HEK293 (cell line): ENCODE data around the gene SPDYE4.

ENCODE experiments used
- YY2 ChIP-seq: fragments of 450-650 bp; formaldehyde crosslinking; IDR thresholded peaks from 2 replicates; pipeline ENCODE4 v1.5.1; 2016; ENCODE audit warnings: missing biosample characterization, missing genetic modification characterization
- ZEB2 ChIP-seq: fragments of 450-650 bp; formaldehyde crosslinking; IDR thresholded peaks from 2 replicates; pipeline ENCODE4 v1.5.1; 2016; ENCODE audit warnings: missing biosample characterization, missing genetic modification characterization
- ZNF140 ChIP-seq: fragments of 450-650 bp; formaldehyde crosslinking; IDR thresholded peaks from 2 replicates; pipeline ENCODE4 v1.5.1; 2016; ENCODE audit warnings: missing biosample characterization, missing genetic modification characterization
- ZNF175 ChIP-seq: fragments of 450-650 bp; formaldehyde crosslinking; IDR thresholded peaks from 2 replicates; pipeline ENCODE4 v1.5.1; 2016; ENCODE audit warnings: missing biosample characterization, missing genetic modification characterization
- ZNF558 ChIP-seq: fragments of 450-650 bp; formaldehyde crosslinking; IDR thresholded peaks from 2 replicates; pipeline ENCODE4 v1.5.1; 2016; ENCODE audit warnings: missing biosample characterization, missing genetic modification characterization
- TF ChIP-seq, protein P1 (sequence below): fragments of 450-650 bp; formaldehyde crosslinking; IDR thresholded peaks from 2 replicates; pipeline ENCODE4 v1.5.1; 2016; ENCODE audit warnings: missing biosample characterization, missing genetic modification characterization
- TF ChIP-seq, protein P2 (sequence below): fragments of 450-650 bp; formaldehyde crosslinking; IDR thresholded peaks from 2 replicates; pipeline ENCODE4 v1.5.1; 2016; ENCODE audit warnings: missing biosample characterization, missing genetic modification characterization, low read depth
- TF ChIP-seq, protein P3 (sequence below): fragments of 450-650 bp; formaldehyde crosslinking; IDR thresholded peaks from 2 replicates; pipeline ENCODE4 v1.5.1; 2016; ENCODE audit warnings: missing biosample characterization, missing genetic modification characterization

DNA sequence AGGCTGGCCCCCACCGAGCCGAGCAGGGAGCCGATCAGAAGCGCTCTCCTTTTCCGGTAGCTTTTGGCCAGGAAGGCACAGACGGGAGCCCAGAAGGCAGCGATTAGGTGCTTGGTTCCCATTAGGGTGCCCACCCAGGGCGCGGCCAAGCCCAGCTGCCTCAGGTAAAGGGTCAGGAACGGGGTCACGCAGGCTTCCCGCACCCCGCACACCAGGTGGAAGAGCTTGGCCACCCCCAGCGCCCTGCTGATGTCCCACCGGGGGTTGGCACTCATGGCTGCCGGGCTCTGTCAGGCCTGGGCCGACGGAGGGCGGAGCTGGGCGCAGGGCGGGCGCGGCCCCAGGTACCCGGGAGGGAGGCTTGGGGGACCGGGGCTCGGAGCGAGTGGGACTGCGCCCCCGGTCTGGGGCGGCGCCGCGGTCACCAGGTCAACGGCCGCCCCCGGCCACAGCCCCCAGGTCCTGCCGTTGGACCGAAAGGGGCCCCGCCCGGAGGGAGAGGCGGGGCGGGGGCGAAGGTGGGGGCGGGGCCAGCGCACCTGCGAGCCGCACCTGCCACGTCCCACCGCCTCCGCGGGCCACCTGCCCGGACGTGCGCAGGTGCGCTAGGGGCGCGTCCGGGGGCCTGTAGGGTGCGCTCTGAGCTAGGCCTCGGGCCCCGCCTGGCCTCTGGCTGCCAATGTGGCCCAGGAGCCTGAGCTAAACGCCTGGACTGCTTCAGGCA lies 40.7 kb upstream of the SPDYE4 start, which contains the start of gene MFSD6L:
- TF ChIP-seq, protein P1, sequence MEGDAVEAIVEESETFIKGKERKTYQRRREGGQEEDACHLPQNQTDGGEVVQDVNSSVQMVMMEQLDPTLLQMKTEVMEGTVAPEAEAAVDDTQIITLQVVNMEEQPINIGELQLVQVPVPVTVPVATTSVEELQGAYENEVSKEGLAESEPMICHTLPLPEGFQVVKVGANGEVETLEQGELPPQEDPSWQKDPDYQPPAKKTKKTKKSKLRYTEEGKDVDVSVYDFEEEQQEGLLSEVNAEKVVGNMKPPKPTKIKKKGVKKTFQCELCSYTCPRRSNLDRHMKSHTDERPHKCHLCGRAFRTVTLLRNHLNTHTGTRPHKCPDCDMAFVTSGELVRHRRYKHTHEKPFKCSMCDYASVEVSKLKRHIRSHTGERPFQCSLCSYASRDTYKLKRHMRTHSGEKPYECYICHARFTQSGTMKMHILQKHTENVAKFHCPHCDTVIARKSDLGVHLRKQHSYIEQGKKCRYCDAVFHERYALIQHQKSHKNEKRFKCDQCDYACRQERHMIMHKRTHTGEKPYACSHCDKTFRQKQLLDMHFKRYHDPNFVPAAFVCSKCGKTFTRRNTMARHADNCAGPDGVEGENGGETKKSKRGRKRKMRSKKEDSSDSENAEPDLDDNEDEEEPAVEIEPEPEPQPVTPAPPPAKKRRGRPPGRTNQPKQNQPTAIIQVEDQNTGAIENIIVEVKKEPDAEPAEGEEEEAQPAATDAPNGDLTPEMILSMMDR (tag by site-specific recombination): no peak
- TF ChIP-seq, protein P2, sequence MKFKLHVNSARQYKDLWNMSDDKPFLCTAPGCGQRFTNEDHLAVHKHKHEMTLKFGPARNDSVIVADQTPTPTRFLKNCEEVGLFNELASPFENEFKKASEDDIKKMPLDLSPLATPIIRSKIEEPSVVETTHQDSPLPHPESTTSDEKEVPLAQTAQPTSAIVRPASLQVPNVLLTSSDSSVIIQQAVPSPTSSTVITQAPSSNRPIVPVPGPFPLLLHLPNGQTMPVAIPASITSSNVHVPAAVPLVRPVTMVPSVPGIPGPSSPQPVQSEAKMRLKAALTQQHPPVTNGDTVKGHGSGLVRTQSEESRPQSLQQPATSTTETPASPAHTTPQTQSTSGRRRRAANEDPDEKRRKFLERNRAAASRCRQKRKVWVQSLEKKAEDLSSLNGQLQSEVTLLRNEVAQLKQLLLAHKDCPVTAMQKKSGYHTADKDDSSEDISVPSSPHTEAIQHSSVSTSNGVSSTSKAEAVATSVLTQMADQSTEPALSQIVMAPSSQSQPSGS (tag by site-specific recombination): no peak
- TF ChIP-seq YY2 (tag by site-specific recombination): no peak
- no peak for TF ChIP-seq ZNF140 (tag by site-specific recombination)
- TF ChIP-seq, protein P3, sequence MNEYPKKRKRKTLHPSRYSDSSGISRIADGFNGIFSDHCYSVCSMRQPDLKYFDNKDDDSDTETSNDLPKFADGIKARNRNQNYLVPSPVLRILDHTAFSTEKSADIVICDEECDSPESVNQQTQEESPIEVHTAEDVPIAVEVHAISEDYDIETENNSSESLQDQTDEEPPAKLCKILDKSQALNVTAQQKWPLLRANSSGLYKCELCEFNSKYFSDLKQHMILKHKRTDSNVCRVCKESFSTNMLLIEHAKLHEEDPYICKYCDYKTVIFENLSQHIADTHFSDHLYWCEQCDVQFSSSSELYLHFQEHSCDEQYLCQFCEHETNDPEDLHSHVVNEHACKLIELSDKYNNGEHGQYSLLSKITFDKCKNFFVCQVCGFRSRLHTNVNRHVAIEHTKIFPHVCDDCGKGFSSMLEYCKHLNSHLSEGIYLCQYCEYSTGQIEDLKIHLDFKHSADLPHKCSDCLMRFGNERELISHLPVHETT (tag by site-specific recombination): no peak
- no peak for TF ChIP-seq ZNF558
- no peak for TF ChIP-seq ZEB2
- no peak for TF ChIP-seq ZNF175 (tag by site-specific recombination)
